HEK293 (cell line): ENCODE measurements around the gene PLEKHF1.
A peak's percentile ranks its signal among the peaks of the same experiment; 100 is the strongest.

ENCODE experiments used
- CTCF ChIA-PET: fragments of 350-600 bp; formaldehyde crosslinking; extraction: SDS; loops from one replicate; lab custom pipeline; 2021; ENCODE audit warnings: antibody characterized with exemption; lab: Yijun Ruan, JAX
- POLR2A ChIA-PET: fragments of 300-600 bp; formaldehyde crosslinking; extraction: SDS; loops from one replicate; lab custom pipeline; 2020; ENCODE audit warnings: antibody characterized with exemption, inconsistent platforms; lab: Yijun Ruan, JAX
- H3K27ac ChIP-seq: fragments of 200-500 bp; sonication (Bioruptor generic); 2 replicates; pipeline ENCODE4 v1.5.1; 2014; ENCODE audit warnings: low read depth, low read length, control low read depth, inconsistent platforms; ENCODE audit errors: extremely low read depth
- H3K36me3 ChIP-seq, 2 experiments: fragments of 200-500 bp in 1 of 2; sonication (Bioruptor generic) in 1 of 2; 1 replicate in 1 of 2; 2 replicates in 1 of 2; pipeline ENCODE4 v1.5.1; 2014 to 2017; ENCODE audit warnings: inconsistent platforms in 2 of 2, low read length in 2 of 2; ENCODE audit not compliant: control insufficient read depth in 2 of 2, insufficient read depth in 1 of 2
- H3K4me1 ChIP-seq: fragments of 200-500 bp; sonication (Bioruptor generic); 2 replicates; pipeline ENCODE4 v1.5.1; 2014; ENCODE audit warnings: mild to moderate bottlenecking, low read length, inconsistent platforms; ENCODE audit not compliant: control insufficient read depth, insufficient read depth
- H3K4me3 ChIP-seq: 2 replicates; pipeline ENCODE4 v1.5.1; 2011; ENCODE audit warnings: low read depth, mild to moderate bottlenecking, control low read depth, low read length, moderate library complexity
- H3K9me3 ChIP-seq: fragments of 200-500 bp; sonication (Bioruptor generic); 2 replicates; pipeline ENCODE4 v1.5.1; 2014; ENCODE audit warnings: low read depth, low read length, inconsistent platforms; ENCODE audit not compliant: control insufficient read depth, insufficient read depth
- BCL11B ChIP-seq: fragments of 450-650 bp; formaldehyde crosslinking; IDR thresholded peaks from 2 replicates; pipeline ENCODE4 v1.5.1; 2016; ENCODE audit warnings: low read depth, missing biosample characterization, missing genetic modification characterization
- EGR2 ChIP-seq: fragments of 450-650 bp; formaldehyde crosslinking; IDR thresholded peaks from 2 replicates; pipeline ENCODE4 v1.5.1; 2016; ENCODE audit warnings: low read depth, missing biosample characterization, missing genetic modification characterization
- ELK4 ChIP-seq: IDR thresholded peaks from 2 replicates; pipeline ENCODE4 v1.6.1; 2011; ENCODE audit warnings: mild to moderate bottlenecking, low read depth, low read length, borderline replicate concordance
- GLIS2 ChIP-seq: fragments of 450-650 bp; formaldehyde crosslinking; IDR thresholded peaks from 2 replicates; pipeline ENCODE4 v1.5.1; 2016; ENCODE audit warnings: missing biosample characterization, missing genetic modification characterization
- SCRT1 ChIP-seq: fragments of 450-650 bp; formaldehyde crosslinking; IDR thresholded peaks from 2 replicates; pipeline ENCODE4 v1.5.1; 2016; ENCODE audit warnings: missing biosample characterization, missing genetic modification characterization, borderline replicate concordance
- TCF7L2 ChIP-seq: IDR thresholded peaks from 2 replicates; pipeline ENCODE4 v1.6.1; 2011; ENCODE audit warnings: low read depth, mild to moderate bottlenecking, inconsistent platforms, low read length, moderate library complexity, borderline replicate concordance
- ZBTB7A ChIP-seq: fragments of 450-650 bp; formaldehyde crosslinking; IDR thresholded peaks from 2 replicates; pipeline ENCODE4 v1.5.1; 2016; ENCODE audit warnings: low read depth, missing biosample characterization, missing genetic modification characterization
- ZEB2 ChIP-seq: fragments of 450-650 bp; formaldehyde crosslinking; IDR thresholded peaks from 2 replicates; pipeline ENCODE4 v1.5.1; 2016; ENCODE audit warnings: missing biosample characterization, missing genetic modification characterization
- ZFHX2 ChIP-seq: fragments of 450-650 bp; formaldehyde crosslinking; conservative IDR thresholded peaks from 2 replicates; pipeline ENCODE4 v1.5.1; 2016; ENCODE audit warnings: missing biosample characterization, missing genetic modification characterization
- ZIC2 ChIP-seq: fragments of 450-650 bp; formaldehyde crosslinking; IDR thresholded peaks from 2 replicates; pipeline ENCODE4 v1.5.1; 2016; ENCODE audit warnings: missing biosample characterization, missing genetic modification characterization
- ZNF175 ChIP-seq: fragments of 450-650 bp; formaldehyde crosslinking; IDR thresholded peaks from 2 replicates; pipeline ENCODE4 v1.5.1; 2016; ENCODE audit warnings: missing biosample characterization, missing genetic modification characterization
- ZNF18 ChIP-seq: fragments of 450-650 bp; formaldehyde crosslinking; IDR thresholded peaks from 2 replicates; pipeline ENCODE4 v1.5.1; 2016; ENCODE audit warnings: missing biosample characterization, missing genetic modification characterization
- ZNF184 ChIP-seq: fragments of 450-650 bp; IDR thresholded peaks from 2 replicates; pipeline ENCODE4 v1.5.1; 2018; ENCODE audit warnings: missing biosample characterization, mild to moderate bottlenecking, missing genetic modification characterization
- ZNF202 ChIP-seq: fragments of 450-650 bp; formaldehyde crosslinking; IDR thresholded peaks from 2 replicates; pipeline ENCODE4 v1.5.1; 2016; ENCODE audit warnings: missing biosample characterization, missing genetic modification characterization, borderline replicate concordance
- ZNF211 ChIP-seq: fragments of 450-650 bp; formaldehyde crosslinking; IDR thresholded peaks from 2 replicates; pipeline ENCODE4 v1.5.1; 2016; ENCODE audit warnings: low read depth, missing biosample characterization, missing genetic modification characterization
- ZNF223 ChIP-seq: fragments of 450-650 bp; formaldehyde crosslinking; IDR thresholded peaks from 2 replicates; pipeline ENCODE4 v1.5.1; 2016; ENCODE audit warnings: missing biosample characterization, missing genetic modification characterization
- ZNF274 ChIP-seq, 2 experiments: fragments of 200-500 bp in 1 of 2; fragments of 450-650 bp in 1 of 2; sonication (Bioruptor generic) in 1 of 2; formaldehyde crosslinking in 1 of 2; IDR thresholded peaks; 2 replicates each; pipeline versions ENCODE4 v1.5.1 to v1.6.1; 2014 to 2016; ENCODE audit warnings: borderline replicate concordance in 1 of 2, inconsistent platforms in 1 of 2, low read length in 1 of 2, missing biosample characterization in 1 of 2, missing genetic modification characterization in 1 of 2
- ZNF394 ChIP-seq: fragments of 450-650 bp; formaldehyde crosslinking; IDR thresholded peaks from 2 replicates; pipeline ENCODE4 v1.5.1; 2016; ENCODE audit warnings: missing biosample characterization, missing genetic modification characterization, mild to moderate bottlenecking, moderate library complexity, borderline replicate concordance
- ZNF433 ChIP-seq: fragments of 450-650 bp; formaldehyde crosslinking; IDR thresholded peaks from 2 replicates; pipeline ENCODE4 v1.5.1; 2016; ENCODE audit warnings: missing biosample characterization, missing genetic modification characterization, low read depth
- ZNF561 ChIP-seq: fragments of 450-650 bp; IDR thresholded peaks from 2 replicates; pipeline ENCODE4 v1.5.1; 2018; ENCODE audit warnings: missing biosample characterization, missing genetic modification characterization, borderline replicate concordance
- ZNF677 ChIP-seq: fragments of 450-650 bp; IDR thresholded peaks from 2 replicates; pipeline ENCODE4 v1.5.0; 2018; ENCODE audit warnings: missing biosample characterization, mild to moderate bottlenecking, missing genetic modification characterization, moderate library complexity
- ZNF76 ChIP-seq: fragments of 450-650 bp; formaldehyde crosslinking; IDR thresholded peaks from 2 replicates; pipeline ENCODE4; 2016; ENCODE audit warnings: low read depth, missing biosample characterization, missing genetic modification characterization, borderline replicate concordance
- ZSCAN16 ChIP-seq: fragments of 450-650 bp; formaldehyde crosslinking; IDR thresholded peaks from 2 replicates; pipeline ENCODE4 v1.5.1; 2016; ENCODE audit warnings: missing biosample characterization, missing genetic modification characterization

Gene PLEKHF1

GRCh38 chr19:29618871-29619270, 46.4 kb upstream of the PLEKHF1 start:
- POLR2A ChIA-PET: interaction anchor here (1.0 to 2.2 kb wide), 2 partner anchors 13 to 96 kb away, joined by 3 to 26 read pairs; partner anchors contain the start of genes C19orf12 and POP4
- CTCF ChIA-PET: interaction anchor here (0.6 to 10.5 kb wide), 11 partner anchors 8 to 98 kb away, joined by 3 to 94 read pairs (median 5); partner anchors contain the start of gene POP4

GRCh38 chr19:29620931-29621351, 44.3 kb upstream of the PLEKHF1 start:
- no peak overlapping the region for H3K27ac ChIP-seq
- no peak for TF ChIP-seq ZEB2 (tag by site-specific recombination)
- TF ChIP-seq ZFHX2 (tag by site-specific recombination): peak; percentile 72; the same call in 1 of the 2 replicates
- TF ChIP-seq ZNF433 (tag by site-specific recombination): no peak
- peak; percentile 91 for TF ChIP-seq ZIC2
- no peak for TF ChIP-seq ZNF223 (tag by site-specific recombination)
- TF ChIP-seq EGR2 (tag by site-specific recombination): peak; percentile 87
- TF ChIP-seq ZNF184: no peak
- TF ChIP-seq TCF7L2: no peak
- no peak for TF ChIP-seq ZNF202 (tag by site-specific recombination)
- TF ChIP-seq GLIS2 (tag by site-specific recombination): peak; percentile 32; the same call in 1 of the 2 replicates
- no peak for TF ChIP-seq ZNF561 (tag by site-specific recombination)
- POLR2A ChIA-PET: interaction anchor here (1.1 to 1.2 kb wide), 2 partner anchors 8 to 10 kb away, joined by 3 read pairs; no protein-coding TSS in a partner anchor
- H3K4me1 ChIP-seq: 0 out of 2 replicates have a peak, but pooled peaks cover 3% of the 10 kb centered on the region
- H3K36me3 ChIP-seq: peaks cover 7 to 10% of the 10 kb centered on the region in 2 experiments; a peak in 2 of 3 replicates
- no peak overlapping the region for H3K4me3 ChIP-seq
- no peaks in the 10 kb centered on the region for H3K9me3 ChIP-seq
- CTCF ChIA-PET: interaction anchor here (1.2 to 10.5 kb wide), 4 partner anchors 10 to 96 kb away, joined by 4 to 94 read pairs (median 8); no protein-coding TSS in a partner anchor

More at GRCh38 chr19:29618871-29619270, 46.4 kb upstream of the PLEKHF1 start:
- Histone ChIP-seq H3K27ac (no peak overlapping the region), H3K9me3 (no peaks in the 10 kb centered on the region), H3K4me3 (no peak overlapping the region), H3K4me1 (0 out of 2 replicates have a peak, but pooled peaks cover 3% of the 10 kb centered on the region), H3K36me3 (peaks cover 27% of the 10 kb centered on the region in 2 experiments)
- TF ChIP-seq ZNF18 (tag by site-specific recombination) (0 out of 2 replicates have a peak, but pooled peaks have one; percentile 6), ZNF175 (tag by site-specific recombination) (no peak)

GRCh38 chr19:29622166-29623070, 42.8 kb upstream of the PLEKHF1 start:
- Histone ChIP-seq H3K36me3 (no peaks in the 10 kb centered on the region), H3K4me3 (no peak overlapping the region), H3K9me3 (no peaks in the 10 kb centered on the region), H3K4me1 (0 out of 2 replicates have a peak, but pooled peaks cover 3% of the 10 kb centered on the region), H3K27ac (no peak overlapping the region)
- POLR2A ChIA-PET: interaction anchor here (1.1 to 1.2 kb wide), 3 partner anchors 10 to 43 kb away, joined by 3 to 5 read pairs (median 3); partner anchors contain the start of genes PLEKHF1 and POP4
- no peak for TF ChIP-seq ZSCAN16 (tag by site-specific recombination)
- TF ChIP-seq ZNF677 (tag by site-specific recombination): no peak
- no peak for TF ChIP-seq ZNF211 (tag by site-specific recombination)
- TF ChIP-seq ELK4: no peak
- TF ChIP-seq ZNF394 (tag by site-specific recombination): no peak
- no peak for TF ChIP-seq SCRT1 (tag by site-specific recombination)
- TF ChIP-seq BCL11B: no peak
- no peak for TF ChIP-seq ZBTB7A
- no peak for TF ChIP-seq ZNF76 (tag by site-specific recombination)
- TF ChIP-seq ZNF274 (IDR thresholded peaks at IDR 0.05; ENCODE audit: low read length): no peak
- TF ChIP-seq ZNF274 (tag by site-specific recombination; IDR thresholded peaks at IDR 0.05; ENCODE audit: borderline replicate concordance): no peak
- CTCF ChIA-PET: interaction anchor here (0.6 to 10.5 kb wide), 7 partner anchors 9 to 229 kb away, joined by 3 to 94 read pairs (median 4); partner anchors contain the start of gene POP4
